Measurements from ENCODE around the gene HIVEP3. TPM values are rescaled to one million over a fixed set of nuclear protein-coding genes. Genes with fewer than 3 reads are reported as not detected.

The HIVEP3 gene
- total RNA-seq, 1 donor from 2014 or later = 11.6 TPM

DNA sequence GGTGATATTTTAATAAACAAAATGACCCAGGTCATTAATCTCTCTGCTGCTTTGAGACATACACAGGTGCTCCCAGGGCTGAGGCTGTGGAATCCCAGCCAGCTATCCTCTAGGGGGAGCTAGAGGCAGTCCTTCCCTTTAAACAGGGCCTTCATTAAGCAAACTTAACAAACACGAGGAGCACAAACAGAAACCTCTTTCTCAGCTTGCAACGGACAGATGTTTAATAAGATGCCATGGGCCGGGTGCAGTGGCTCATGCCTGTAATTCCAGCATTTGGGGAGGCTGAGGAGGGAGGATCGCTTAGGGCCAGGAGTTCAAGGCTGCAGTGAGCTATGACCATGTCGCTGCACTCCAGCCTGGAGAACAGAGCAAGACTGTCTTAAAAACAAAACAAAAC lies 106.7 kb downstream of the HIVEP3 start:
- TF ChIP-seq, protein P1, sequence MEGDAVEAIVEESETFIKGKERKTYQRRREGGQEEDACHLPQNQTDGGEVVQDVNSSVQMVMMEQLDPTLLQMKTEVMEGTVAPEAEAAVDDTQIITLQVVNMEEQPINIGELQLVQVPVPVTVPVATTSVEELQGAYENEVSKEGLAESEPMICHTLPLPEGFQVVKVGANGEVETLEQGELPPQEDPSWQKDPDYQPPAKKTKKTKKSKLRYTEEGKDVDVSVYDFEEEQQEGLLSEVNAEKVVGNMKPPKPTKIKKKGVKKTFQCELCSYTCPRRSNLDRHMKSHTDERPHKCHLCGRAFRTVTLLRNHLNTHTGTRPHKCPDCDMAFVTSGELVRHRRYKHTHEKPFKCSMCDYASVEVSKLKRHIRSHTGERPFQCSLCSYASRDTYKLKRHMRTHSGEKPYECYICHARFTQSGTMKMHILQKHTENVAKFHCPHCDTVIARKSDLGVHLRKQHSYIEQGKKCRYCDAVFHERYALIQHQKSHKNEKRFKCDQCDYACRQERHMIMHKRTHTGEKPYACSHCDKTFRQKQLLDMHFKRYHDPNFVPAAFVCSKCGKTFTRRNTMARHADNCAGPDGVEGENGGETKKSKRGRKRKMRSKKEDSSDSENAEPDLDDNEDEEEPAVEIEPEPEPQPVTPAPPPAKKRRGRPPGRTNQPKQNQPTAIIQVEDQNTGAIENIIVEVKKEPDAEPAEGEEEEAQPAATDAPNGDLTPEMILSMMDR (IDR thresholded peaks at IDR 0.05) = peak; percentile 75
- DNase-seq (no peak), ATAC-seq (peak; percentile 74 to 77)
- peaks cover 10% of the 10 kb centered on the region for H3K4me1 ChIP-seq
- H3K27ac ChIP-seq = peak overlapping the region; percentile 50
- no peaks in the 10 kb centered on the region for H3K27me3 ChIP-seq (ENCODE audit: low read depth)
- intact Hi-C loops (cut with DNase I) = no loop called here
- no peaks in the 10 kb centered on the region for H3K9me3 ChIP-seq
- H3K4me3 ChIP-seq = no peak overlapping the region
- no peaks in the 10 kb centered on the region for H3K36me3 ChIP-seq

DNA sequence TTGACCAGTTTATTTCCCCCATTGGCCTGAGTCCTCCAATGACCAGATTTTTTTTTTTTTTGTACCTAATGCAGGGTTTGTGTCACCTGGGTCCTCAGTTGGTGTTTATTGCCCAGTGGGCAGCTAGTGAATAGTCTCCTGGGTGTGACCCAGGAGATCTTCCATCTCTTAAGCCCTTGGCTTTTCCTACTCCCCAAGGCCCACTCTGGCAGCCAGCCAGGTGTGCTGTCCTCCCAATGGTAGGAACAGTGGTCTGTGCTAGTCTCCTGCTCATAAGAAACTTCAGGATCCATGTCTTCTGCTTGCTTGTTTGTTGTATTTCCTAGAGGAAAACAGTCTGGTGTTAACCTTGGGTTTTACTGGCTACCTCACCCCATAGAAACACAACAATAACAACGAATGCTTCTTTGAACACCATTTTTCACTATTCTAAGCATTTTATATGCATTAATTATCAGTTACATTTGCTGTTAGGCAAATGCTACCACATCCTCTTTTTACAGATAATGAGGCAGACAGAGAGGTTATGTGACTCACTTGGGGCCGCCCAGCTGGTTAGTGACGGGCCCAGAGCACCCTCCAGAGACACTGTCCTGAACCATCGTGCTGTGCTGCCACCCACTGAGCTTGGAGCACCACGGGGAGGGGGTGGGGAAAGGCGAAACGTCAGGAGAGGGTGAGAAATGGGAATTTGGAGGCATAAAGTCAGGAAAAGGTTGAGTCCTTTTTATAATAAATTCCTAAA lies 107.5 kb downstream of the HIVEP3 start:
- Histone ChIP-seq H3K9me3 (no peaks in the 10 kb centered on the region), H3K27ac (no peak overlapping the region), H3K4me1 (peaks cover 10% of the 10 kb centered on the region), H3K4me3 (no peak overlapping the region), H3K27me3 (ENCODE audit: low read depth) (no peaks in the 10 kb centered on the region), H3K36me3 (no peaks in the 10 kb centered on the region)
- DNase-seq (peak; percentile 65), ATAC-seq (peak; percentile 47 to 61)
- intact Hi-C loops (cut with DNase I) = no loop called here
- TF ChIP-seq, protein P1 (IDR thresholded peaks at IDR 0.05) = no peak

DNA sequence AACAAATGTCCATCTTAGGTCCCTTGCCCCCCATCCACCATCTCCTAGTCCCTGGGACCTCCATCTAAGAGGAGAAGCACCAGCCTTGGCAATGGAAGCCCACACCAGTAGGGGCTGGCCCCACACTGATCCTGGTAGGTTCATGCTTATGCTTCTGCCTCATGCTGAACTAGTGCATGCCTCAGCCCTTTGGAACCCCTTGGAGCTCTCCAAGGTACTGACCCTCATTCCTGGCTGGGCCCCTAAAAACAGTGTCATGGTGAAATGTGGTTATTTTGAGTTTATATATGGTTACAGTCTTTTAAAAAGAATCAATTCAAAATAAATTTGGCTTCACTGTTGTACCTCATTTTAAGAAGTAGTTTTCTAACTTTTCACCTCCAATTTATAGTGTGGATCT lies 108.3 kb downstream of the HIVEP3 start:
- H3K36me3 ChIP-seq = no peaks in the 10 kb centered on the region
- H3K4me3 ChIP-seq = no peak overlapping the region
- peaks cover 10% of the 10 kb centered on the region for H3K4me1 ChIP-seq
- TF ChIP-seq, protein P1 (IDR thresholded peaks at IDR 0.05) = no peak
- no peak overlapping the region for H3K27ac ChIP-seq
- ATAC-seq = no peak
- no peak for DNase-seq
- no peaks in the 10 kb centered on the region for H3K9me3 ChIP-seq
- intact Hi-C loops (cut with DNase I) = no loop called here
- H3K27me3 ChIP-seq (ENCODE audit: low read depth) = no peaks in the 10 kb centered on the region

DNA sequence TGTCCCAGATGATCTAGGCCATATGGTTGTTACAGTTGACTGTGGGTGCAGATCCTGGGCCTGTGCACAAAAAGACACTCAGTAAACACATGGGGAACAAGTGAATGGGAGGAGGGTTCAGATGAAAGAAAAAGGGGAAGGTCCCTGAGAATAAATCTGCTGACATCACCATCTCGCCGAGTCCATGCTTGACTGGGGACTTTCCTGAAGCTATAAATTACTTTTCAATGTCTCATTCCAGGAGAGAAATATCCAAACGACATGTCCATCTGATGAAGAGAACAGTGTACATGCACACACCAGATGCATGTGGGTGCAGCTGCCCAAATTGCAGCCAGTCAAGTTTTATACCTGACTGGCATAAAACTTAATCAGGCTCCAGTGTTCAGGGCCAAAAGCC lies 109.0 kb downstream of the HIVEP3 start:
- intact Hi-C loops (cut with DNase I) = no loop called here

DNA sequence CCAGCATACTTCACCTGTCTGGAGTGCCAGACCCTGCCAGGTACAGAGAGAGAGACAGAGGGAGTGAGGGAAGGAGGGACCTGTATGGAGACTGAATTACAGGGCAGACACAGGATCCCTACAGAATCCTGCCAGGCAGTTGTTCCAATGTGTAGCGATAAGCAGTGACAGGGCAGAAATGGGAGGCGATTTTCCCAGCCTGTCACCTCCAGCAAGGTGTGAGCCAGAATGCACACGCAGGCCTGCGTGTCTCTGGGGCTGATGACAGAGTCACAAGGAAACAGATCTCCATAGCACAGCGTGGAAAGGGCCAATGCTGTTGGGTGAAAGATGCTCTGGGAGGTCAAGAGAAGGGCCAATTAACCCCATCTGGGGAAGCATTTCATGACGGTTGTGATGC lies 111.3 kb downstream of the HIVEP3 start:
- Histone ChIP-seq H3K36me3 (no peaks in the 10 kb centered on the region), H3K4me1 (peaks cover 29% of the 10 kb centered on the region), H3K4me3 (no peak overlapping the region), H3K27ac (no peak overlapping the region), H3K27me3 (ENCODE audit: low read depth) (no peaks in the 10 kb centered on the region), H3K9me3 (no peaks in the 10 kb centered on the region)
- TF ChIP-seq, protein P1 (IDR thresholded peaks at IDR 0.05) = no peak
- no peak for ATAC-seq
- intact Hi-C loops (cut with DNase I) = no loop called here
- no peak for DNase-seq

More for the DNA sequence above, 109.0 kb downstream of the HIVEP3 start:
- TF ChIP-seq, protein P1 (IDR thresholded peaks at IDR 0.05) = no peak
- H3K27me3 ChIP-seq (ENCODE audit: low read depth) = no peaks in the 10 kb centered on the region
- H3K27ac ChIP-seq = no peak overlapping the region
- H3K9me3 ChIP-seq = no peaks in the 10 kb centered on the region
- DNase-seq = no peak
- peaks cover 10% of the 10 kb centered on the region for H3K4me1 ChIP-seq
- H3K36me3 ChIP-seq = no peaks in the 10 kb centered on the region
- no peak overlapping the region for H3K4me3 ChIP-seq
- ATAC-seq = no peak
